Lower leg skin (tissue), 4 donors: ENCODE measurements around the gene IFI30. TPM values are rescaled to one million over a fixed set of nuclear protein-coding genes. Genes with fewer than 3 reads are reported as not detected.

Source experiments
- DNase-seq, 2 donors: peaks; one replicate each; pipeline ENCODE4 v3.0.0-alpha.2; 2019; ENCODE audit warnings: low spot score in 2 of 2
- H3K4me3 ChIP-seq: fragments of 200-600 bp; sonication (generic); 2 replicates; pipeline ENCODE4 v1.5.1; 2017; ENCODE audit warnings: mild to moderate bottlenecking, low read depth; ENCODE audit not compliant: poor library complexity, severe bottlenecking
- POLR2A ChIP-seq, 2 donors: fragments of 450-650 bp; IDR thresholded peaks; one replicate each; pipeline ENCODE4 v1.6.1; 2016 to 2017; ENCODE audit warnings: antibody characterized with exemption in 2 of 2, mild to moderate bottlenecking in 1 of 2, moderate library complexity in 1 of 2
- WGBS, 2 donors: methylation state at CpG; one replicate each; pipeline ENCODE4 v1.1.5; 2018; 5-methylcytosine and 5-hydroxymethylcytosine counted together
- intact Hi-C: fragments of 100-400 bp; cut with DNase I; formaldehyde crosslinking; loops from one replicate; pipeline ENCODE4 v1.15.0; 2023; ENCODE audit warnings: low total_unique reads
- total RNA-seq, 4 donors: library from RNA; depleted of rRNA; stranded (reverse); fragments of >200 nt; gene quantifications; one replicate each; pipeline ENCODE4 v1.1.0, GENCODE V29; 2016
- TF ChIP-seq, protein P1 (sequence below), 3 donors: fragments of 450-650 bp; IDR thresholded peaks; one replicate each; pipeline ENCODE4 v1.5.1; 2016; ENCODE audit warnings: antibody characterized with exemption in 3 of 3, mild to moderate bottlenecking in 3 of 3, moderate library complexity in 2 of 3

Gene IFI30
- total RNA-seq, 4 donors from 2014 or later: 39.1 to 214 (median 98.3) TPM

DNA sequence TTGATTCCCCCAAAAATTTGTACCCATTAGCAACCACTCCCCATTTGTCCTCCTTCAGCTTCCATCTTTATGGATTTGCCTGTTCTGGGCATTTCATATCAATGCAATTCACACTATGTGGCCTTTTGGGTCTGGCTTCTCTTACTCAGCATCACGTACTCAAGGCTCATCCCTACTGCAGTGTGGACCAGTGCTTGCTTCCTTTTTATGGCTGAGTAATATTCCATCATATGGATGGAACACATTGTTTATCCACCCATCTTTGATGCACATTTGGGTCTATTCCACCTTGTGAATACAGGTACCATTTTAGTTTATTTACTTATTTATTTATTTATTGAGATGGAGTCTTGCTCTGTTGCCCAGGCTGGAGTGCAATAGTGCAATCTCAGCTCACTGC is 33.1 kb upstream of the IFI30 start:
- intact Hi-C loops: no loop called here
- H3K4me3 ChIP-seq: no peak overlapping the region
- TF ChIP-seq POLR2A (IDR thresholded peaks at IDR 0.05): no peak
- TF ChIP-seq, protein P1, sequence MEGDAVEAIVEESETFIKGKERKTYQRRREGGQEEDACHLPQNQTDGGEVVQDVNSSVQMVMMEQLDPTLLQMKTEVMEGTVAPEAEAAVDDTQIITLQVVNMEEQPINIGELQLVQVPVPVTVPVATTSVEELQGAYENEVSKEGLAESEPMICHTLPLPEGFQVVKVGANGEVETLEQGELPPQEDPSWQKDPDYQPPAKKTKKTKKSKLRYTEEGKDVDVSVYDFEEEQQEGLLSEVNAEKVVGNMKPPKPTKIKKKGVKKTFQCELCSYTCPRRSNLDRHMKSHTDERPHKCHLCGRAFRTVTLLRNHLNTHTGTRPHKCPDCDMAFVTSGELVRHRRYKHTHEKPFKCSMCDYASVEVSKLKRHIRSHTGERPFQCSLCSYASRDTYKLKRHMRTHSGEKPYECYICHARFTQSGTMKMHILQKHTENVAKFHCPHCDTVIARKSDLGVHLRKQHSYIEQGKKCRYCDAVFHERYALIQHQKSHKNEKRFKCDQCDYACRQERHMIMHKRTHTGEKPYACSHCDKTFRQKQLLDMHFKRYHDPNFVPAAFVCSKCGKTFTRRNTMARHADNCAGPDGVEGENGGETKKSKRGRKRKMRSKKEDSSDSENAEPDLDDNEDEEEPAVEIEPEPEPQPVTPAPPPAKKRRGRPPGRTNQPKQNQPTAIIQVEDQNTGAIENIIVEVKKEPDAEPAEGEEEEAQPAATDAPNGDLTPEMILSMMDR (IDR thresholded peaks at IDR 0.05): no peak
- no peak for DNase-seq
- WGBS, 2 donors: 100% methylated on average over 1 of the region's 1 CpG

DNA sequence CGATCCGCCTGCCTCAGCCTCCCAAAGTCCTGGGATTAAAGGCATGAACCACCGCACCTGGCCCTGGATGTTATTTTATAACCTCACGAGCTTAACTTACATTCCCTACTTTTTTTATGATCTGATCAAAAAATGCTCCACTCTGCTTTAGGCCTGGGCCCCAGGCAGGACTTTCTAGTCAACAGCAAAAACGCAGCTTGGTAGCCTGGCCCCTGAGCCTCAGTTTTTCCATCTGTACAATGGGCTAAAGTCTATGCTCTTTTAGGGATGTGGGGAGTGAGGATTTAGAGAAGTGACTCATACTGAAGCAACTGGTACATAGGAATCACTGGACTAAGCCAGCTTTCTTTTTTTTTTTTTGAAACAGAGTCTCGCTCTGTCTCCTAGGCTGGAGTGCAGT is 32.6 kb upstream of the IFI30 start:
- no peak for TF ChIP-seq POLR2A (IDR thresholded peaks at IDR 0.05)
- TF ChIP-seq, protein P1 (IDR thresholded peaks at IDR 0.05): no peak
- WGBS, 2 donors: 96 to 97% methylated on average over 6 of the region's 6 CpGs
- intact Hi-C loops: no loop called here

DNA sequence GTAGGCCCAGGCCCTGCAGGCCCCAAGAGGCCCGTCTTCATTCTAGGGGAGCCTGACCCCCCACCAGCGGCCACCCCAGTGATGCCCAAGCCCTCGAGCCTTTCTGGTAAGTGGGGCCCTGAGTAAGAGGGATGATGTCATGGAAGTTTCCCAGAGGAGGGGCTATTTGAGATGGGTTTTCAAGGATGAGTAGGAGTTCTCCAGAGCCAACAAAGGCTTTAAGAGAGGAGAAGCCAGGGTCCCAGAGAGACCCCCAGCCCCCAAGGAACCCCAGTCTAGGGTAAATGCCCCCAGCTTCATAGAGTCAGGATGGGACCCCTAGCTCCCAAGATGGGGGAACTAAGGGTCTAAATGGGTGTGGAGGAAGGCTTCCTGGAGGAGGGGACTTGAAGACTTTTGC is 29.7 kb upstream of the IFI30 start:
- WGBS, 2 donors: 84 to 100% methylated on average over 2 to 3 of the region's 3 CpGs
- intact Hi-C loops: no loop called here
- DNase-seq: no peak
- no peak overlapping the region for H3K4me3 ChIP-seq
- TF ChIP-seq POLR2A (IDR thresholded peaks at IDR 0.05): no peak

More for the DNA sequence above, 32.6 kb upstream of the IFI30 start:
- no peak overlapping the region for H3K4me3 ChIP-seq
- no peak for DNase-seq

DNA sequence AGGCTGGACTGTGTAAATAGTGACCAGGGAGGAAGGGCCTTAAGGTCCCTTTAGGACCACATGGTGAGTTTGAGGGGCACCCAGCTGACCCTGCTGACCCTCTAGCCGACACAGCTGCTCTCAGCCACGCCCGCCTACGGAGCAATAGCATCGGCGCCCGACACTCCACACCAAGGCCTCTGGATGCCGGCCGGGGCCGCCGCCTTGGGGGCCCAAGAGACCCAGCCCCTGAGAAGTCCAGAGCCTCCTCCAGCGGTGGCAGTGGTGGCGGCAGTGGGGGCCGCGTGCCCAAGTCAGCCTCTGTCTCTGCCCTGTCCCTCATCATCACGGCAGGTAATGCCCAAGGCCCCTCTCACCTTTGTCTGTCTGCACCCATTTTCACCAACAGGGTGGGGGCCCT is 29.3 kb upstream of the IFI30 start:
- DNase-seq: no peak
- WGBS, 2 donors: 83 to 91% methylated on average over 12 to 14 of the region's 16 CpGs

DNA sequence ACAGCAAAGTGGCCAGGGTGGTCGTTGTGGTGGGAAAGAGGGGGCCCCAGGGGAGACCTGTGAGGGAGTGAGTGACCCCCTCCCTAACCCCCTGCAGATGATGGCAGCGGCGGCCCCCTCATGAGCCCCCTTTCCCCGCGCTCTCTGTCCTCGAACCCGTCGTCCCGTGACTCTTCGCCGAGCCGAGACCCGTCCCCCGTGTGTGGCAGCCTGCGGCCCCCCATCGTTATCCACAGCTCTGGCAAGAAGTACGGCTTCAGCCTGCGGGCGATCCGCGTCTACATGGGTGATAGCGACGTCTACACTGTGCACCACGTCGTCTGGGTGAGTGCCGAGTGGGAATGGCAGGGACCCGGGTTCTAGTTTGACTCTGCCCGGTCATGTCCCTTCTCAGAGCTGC is 28.7 kb upstream of the IFI30 start:
- no peak for DNase-seq
- 96 to 98% methylated on average over 28 of the region's 28 CpGs for WGBS, 2 donors
- TF ChIP-seq POLR2A (IDR thresholded peaks at IDR 0.05): no peak
- TF ChIP-seq, protein P1 (IDR thresholded peaks at IDR 0.05): no peak
- intact Hi-C loops: no loop called here
- no peak overlapping the region for H3K4me3 ChIP-seq

More for the DNA sequence above, 29.3 kb upstream of the IFI30 start:
- no peak overlapping the region for H3K4me3 ChIP-seq
- TF ChIP-seq POLR2A (IDR thresholded peaks at IDR 0.05): no peak
- TF ChIP-seq, protein P1 (IDR thresholded peaks at IDR 0.05): no peak
- intact Hi-C loops: no loop called here

DNA sequence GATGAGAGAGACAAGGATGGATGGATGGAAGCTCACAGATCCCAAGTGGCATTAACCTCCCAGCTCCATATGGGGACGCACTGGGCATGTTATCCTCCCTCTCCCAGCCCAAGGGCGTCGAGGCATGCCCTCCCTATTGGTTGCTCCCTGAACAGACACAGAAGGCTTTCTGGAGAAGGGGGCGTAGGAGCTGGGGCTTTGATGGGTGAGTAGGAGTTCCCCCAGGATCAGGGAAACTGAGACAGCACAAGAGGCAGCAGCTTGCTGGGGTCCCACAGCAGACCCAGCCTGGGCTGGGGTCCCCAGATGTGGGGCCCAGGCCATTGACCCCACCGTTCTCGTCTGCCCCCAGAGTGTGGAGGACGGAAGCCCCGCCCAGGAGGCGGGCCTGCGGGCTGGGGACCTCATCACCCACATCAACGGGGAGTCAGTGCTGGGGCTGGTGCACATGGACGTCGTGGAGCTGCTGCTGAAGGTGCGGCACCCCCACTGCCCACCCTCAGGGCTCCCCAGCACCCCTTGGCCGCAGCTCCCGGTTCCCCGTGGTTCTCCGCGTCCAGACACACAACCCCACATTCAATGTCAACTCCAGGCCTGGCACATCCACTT is 28.1 kb upstream of the IFI30 start:
- no peak for DNase-seq
- no peak overlapping the region for H3K4me3 ChIP-seq
- WGBS, 2 donors: 93 to 94% methylated on average over 13 to 19 of the region's 19 CpGs
- TF ChIP-seq, protein P1 (IDR thresholded peaks at IDR 0.05): no peak
- no peak for TF ChIP-seq POLR2A (IDR thresholded peaks at IDR 0.05)
- intact Hi-C loops: no loop called here
